Epithelial cell of proximal tubule (primary cell): ENCODE measurements around the gene SLC6A9. TPM values are rescaled to one million over a fixed set of nuclear protein-coding genes. Genes with fewer than 3 reads are reported as not detected.

ENCODE experiments used
- DNase-seq: peaks from one replicate; pipeline ENCODE4 v3.0.0-alpha.2; 2011; ENCODE audit warnings: low read depth
- H3K4me3 ChIP-seq: 2 replicates; pipeline ENCODE4 v1.5.1; 2011; ENCODE audit warnings: low read depth, mild to moderate bottlenecking, low read length
- CTCF ChIP-seq: conservative IDR thresholded peaks from 2 replicates; pipeline ENCODE4 v1.5.1; 2012; ENCODE audit warnings: low read depth, mild to moderate bottlenecking, low read length
- total RNA-seq: library from RNA; depleted of rRNA; stranded (reverse); fragments of >200 nt; gene quantifications from 2 replicates; pipeline ENCODE4 v1.2.3, GENCODE V29; 2015

Gene SLC6A9
- total RNA-seq, 1 donor from 2014 or later = 1.3 TPM

DNA sequence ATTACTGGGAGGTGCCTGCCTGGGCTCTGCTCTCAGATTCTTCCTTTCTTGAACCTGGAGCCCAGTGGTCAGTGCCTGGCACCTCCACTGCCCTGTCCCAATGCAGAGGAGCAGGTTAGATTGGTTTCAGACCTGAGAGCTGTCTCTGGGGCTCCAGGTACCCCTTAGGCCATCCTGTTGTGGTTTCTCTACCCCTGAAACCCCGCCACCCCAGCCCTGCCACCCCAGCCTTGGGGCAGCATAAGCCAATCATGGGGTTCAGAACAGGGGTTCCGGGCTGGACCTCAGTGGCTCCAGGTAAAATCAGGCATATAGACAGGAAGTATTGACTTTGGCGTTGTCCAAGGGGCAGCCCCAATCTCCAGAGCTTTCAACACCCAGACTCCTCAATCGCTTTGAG is 3.2 kb upstream of the SLC6A9 start:
- TF ChIP-seq CTCF = no peak
- no peak overlapping the region for H3K4me3 ChIP-seq
- no peak for DNase-seq

GRCh38 chr1:44033756-44034155 is 2.5 kb upstream of the SLC6A9 start:
- H3K4me3 ChIP-seq = no peak overlapping the region
- no peak for DNase-seq
- TF ChIP-seq CTCF = no peak

GRCh38 chr1:44033041-44033575 is 1.8 kb upstream of the SLC6A9 start:
- DNase-seq = no peak
- no peak for TF ChIP-seq CTCF
- no peak overlapping the region for H3K4me3 ChIP-seq

GRCh38 chr1:44032170-44032790 is 1.0 kb upstream of the SLC6A9 start:
- no peak overlapping the region for H3K4me3 ChIP-seq
- no peak for TF ChIP-seq CTCF
- DNase-seq = no peak

- H3K4me3 ChIP-seq = peak overlapping the region; percentile 71
- no peak for DNase-seq
- no peak for TF ChIP-seq CTCF
Observed at GRCh38 chr1:44030605-44031251, 534 bp downstream of the SLC6A9 start.

DNA sequence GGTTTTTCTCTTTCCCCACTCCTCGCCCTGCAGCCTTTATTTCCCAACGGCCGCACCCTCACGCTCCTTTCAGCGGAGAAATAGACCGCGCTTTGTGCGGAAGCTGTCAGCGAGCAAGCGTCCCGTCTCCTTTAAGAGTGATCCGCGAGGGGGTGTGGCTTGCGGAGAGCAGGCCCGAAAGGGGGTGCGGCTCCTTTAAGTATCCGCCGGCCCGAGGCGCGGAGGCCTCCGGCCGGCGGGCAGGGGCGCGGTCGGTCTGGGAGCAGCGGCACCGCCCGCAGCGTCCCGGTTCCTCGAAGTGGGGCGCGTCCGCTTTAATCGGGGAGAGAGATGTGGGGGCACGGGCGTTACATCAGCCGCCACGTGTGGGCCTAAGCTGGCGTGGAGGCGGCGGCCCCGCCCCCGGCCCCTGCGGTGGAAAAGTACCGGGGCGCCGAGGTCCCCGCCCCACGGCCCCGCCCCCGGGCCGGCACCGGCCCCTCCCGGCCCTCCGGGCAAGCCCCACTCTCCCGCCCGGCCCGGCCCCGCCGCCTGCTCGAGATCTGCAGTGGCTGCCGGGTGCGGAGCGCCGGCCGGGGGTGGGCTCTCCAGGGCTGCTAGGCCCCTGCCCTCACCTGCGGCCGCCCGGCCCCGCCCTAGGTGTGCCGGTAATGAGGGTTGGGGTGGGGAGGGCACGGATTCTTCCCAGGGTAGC is 1.2 kb downstream of the SLC6A9 start:
- DNase-seq = no peak
- no peak for TF ChIP-seq CTCF
- H3K4me3 ChIP-seq = peak overlapping the region; percentile 71
